RPMI7951 (cell line): ENCODE results near the gene SH3BP4. TPM values are rescaled to one million over a fixed set of nuclear protein-coding genes. Genes with fewer than 3 reads are reported as not detected.

Experiments used
- DNase-seq: peaks from one replicate; pipeline ENCODE4 v3.0.0-alpha.2; 2012; ENCODE audit warnings: low read depth
- total RNA-seq: library from RNA; depleted of rRNA; stranded (reverse); fragments of >200 nt; shearing (Covaris generic); gene quantifications from 2 replicates; pipeline ENCODE4 v1.2.3, GENCODE V29; 2014

Gene SH3BP4
- total RNA-seq, 1 experiment from 2014 or later: 86.6 TPM

DNA sequence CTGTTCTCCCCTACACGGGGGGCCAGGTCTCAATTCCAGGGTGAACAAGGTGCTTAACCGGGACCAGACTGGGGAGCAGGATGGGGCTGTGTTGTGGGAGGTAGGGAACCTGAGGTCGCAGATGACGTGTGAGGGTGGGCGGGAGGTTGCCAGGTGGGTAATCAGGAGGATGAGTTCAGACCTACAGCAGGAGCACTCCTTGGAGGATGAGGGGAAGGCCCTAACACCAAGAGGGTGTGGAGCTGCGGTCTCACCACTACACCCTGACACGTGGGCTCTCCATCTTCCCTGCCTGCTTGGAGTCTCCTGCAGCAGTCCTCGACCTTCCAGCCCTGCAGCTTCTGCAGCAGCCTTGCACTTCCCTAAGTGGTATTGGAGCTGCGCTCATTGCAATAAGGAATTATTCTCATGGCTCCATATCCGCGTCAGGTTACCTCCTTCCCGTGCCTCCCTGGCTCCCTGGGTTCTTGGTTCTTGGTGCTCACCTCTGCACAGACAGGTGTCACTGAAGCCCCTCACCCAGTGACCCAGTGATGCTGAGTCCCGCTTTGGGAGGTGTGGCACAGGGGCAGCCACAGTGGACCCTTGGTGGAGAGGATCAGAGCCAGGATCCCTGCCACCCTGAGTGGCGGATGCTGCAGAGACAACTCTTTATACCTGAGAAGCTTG, 15.5 kb downstream of the SH3BP4 start:
- DNase-seq: no peak

DNA sequence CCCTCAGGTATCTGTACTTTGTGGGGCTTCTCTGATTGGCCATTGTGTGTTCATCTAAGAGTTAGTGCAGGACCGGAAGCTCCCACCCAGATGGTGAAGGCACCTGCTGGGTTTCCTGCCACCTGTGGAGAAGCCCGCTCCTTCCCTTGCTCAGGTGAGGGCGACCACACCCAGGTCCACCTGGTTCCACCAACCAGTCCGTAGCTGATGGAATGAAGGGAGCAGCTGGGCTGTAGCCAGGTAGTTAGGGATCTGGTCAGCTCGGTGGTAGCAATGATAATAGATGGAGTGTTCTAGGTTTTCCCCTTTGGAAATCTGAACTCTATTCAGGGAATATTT, 16.0 kb downstream of the SH3BP4 start:
- no peak for DNase-seq

DNA sequence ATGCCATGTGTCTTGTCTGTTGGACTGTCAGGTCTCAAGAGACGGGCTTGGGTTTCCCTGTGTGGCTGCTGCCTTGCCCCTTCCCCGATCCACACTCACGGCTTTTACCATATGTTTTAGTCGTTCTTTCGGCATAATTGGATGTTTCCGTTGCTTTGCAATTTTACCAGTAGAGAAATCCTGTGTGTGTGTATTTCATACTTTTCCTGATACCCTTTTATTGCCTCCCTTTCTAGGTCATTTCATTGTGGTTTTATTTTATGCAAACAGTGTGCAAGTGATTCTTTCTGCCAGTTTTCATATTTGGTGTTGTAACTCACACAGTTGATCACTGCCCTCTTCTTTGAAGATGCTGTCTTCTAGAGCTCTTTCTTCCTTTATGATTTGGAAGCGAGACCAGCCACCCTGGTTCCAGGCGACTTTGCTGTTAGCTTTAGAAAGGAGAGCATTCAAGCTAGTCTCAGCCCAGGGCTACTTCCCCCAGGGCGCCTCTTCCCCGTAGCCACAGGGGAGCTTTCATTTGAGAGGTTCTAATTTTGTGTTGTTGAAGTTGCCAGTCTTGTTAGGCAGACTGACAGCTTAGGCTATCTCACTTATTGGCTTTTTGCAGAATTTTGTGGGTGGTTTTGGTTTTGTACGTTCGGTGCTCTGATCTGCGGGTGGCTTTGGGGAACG, 17.0 kb downstream of the SH3BP4 start:
- DNase-seq: no peak

DNA sequence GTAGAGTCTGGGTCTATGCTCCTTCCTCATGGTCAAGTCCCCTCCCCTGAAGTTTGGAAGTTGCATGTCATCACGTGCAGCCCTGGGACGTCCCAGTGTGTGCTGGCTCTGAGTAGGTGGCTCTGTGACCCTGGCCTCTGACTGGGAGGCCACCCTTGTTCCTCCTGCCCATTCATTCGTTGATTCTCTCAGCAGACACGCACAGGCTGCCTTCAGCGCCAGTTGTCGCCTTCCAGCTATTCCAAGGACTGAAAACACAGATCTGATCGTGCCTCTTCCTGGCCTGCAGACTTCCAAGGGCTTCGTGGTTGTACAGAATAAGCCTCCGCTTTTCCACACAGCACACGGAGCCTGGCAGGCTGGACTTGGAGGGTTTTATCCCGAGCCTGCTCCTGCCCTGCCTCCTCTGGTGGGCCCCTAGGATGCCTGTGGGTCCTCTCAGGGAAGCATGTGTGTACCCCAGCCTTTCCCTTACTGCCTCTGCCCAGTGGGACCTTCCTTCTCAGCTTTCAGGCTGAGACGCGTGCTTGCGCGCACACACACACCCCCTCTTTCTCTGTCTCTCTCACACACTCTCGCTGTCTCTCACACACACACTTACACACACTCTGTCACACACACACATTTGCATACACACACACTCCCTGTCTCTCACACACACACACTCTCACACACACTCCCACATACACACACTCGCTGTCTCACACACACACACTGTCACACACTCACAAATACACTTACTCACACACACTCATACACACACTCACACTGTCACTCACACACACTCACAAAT, 17.7 kb downstream of the SH3BP4 start:
- peak; percentile 47 for DNase-seq

DNA sequence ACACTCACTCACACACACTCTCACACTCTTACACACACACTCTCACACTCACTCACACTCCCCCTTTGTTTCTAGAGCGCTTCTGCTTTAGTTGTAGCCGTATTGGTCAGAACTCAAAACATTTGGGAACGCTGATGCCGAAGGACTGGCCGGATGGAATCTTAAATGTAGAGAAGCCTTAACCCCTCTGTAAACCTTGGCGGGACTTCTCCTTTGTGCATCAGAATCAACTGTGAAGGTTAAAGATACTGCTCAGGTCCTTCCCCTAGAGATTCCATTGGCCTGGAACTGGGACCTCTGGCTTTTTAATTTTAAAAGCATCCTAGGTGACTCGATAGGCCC, 18.3 kb downstream of the SH3BP4 start:
- no peak for DNase-seq

DNA sequence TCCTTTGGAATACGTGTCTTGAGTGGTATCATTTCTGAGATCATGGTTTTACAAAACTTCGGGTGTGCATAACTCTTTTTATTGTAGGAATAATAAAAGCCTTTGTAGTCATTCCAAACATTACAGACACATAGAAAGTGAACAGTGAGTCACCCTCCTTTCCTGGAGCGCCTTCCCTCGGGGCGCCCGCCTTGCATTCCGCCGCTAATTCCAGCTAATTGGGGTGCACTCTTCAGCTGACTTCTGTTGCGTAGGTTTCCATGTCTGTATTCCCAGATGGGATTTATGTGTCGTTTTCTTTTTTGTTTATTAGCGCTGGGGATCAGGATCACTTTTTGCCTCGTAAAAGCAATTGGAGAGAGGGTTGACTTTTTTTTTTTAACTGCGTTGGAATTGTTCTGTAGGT, 18.7 kb downstream of the SH3BP4 start:
- peak; percentile 93 for DNase-seq

DNA sequence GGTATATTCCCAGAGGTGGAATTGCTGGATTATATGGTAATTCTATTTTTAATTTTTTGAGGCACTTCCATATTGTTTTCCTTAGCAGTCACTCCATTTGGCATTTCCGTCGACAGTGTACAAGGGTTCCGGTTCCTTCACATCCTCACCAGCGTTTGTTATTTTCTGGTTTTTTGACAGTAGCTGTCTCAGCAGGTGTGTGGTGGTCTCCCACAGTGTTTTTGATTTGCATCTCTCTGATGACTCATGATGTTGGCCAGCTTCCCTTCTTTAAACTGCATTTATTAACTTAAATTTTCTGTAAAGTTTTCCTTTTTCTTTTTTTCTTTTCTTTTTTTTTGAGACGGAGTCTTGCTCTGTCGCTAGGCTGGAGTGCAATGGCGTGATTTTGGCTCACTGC, 19.7 kb downstream of the SH3BP4 start:
- DNase-seq: peak; percentile 40

DNA sequence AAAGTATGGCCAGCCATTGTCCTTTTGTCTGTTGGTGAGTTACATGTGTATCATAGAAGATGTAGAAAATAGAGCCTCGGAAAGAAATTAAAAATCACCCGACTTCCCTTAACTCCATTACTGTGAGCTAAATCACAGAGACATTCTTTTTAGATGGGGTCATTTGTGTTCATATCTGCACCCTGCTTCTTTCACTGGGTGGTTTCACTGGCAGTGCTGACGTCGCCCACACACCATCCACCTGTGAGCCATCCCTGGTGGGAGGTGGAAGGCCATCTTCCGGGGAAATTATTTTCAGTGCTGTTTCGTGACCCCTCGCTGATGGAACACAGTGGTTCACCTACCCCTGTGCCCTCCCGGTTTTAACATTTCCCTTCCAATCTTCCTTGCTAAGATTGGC, 21.2 kb downstream of the SH3BP4 start:
- DNase-seq: no peak

DNA sequence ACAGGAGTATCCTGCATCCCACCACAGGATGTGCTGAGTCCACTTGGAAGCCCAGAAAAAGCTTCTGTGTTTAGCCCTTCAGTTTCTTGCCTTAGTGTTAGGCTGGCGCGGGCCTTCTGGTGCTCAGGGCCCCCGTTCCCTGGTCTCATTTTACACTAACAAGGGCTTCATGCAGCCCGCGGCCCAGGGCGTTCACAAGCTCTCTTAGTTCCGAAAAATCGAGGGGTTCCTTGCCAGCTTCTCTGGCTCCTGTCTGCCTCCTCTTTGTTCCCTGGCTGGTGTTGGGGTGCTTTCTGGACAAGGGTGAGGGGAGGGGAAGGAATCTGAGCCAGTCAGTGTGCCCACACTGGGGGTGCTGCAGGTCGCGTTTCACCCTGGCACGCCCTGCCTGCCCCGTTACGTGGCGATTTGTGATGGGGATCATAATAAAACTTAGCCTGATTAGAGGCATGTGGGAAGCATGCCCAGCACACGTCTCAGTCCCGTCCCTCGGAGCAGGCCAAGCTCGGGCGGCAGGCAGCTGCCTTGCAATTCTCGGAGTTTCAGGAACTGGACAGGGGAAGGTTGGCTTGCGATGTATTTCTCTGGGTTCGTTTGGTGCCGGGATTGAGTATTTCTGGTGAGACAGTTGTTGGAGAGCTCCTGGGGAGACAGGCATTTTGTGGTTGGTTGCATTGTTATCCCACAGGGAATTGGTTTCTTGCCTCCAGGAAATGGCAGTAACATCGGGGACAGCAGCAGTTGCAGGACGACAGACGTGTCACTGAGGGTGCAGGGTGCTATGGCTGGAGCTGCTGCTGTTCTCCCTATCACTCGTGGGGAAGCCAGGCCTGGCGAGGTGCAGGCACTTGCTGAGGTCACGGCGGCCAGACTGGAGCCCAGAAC, 22.9 kb downstream of the SH3BP4 start:
- DNase-seq: peak; percentile 64

DNA sequence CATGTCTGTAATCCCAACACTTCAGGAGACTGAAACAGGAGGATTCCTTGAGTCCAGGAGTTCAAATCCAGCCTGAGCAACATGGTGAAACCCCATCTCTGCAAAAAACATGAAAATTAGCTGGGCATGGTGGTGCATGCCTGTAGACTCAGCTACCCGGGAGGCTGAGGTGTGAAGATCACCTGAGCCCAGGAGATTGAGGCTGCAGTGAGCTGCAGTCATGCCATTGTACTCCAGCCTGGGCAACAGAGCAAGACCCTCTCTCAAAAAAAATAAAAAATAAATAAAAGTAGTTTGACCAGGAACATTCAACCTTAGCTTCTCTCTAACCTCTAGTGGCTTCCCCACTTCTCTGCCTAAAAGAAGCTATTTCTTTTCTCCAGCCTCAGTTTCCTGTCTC, 23.8 kb downstream of the SH3BP4 start:
- no peak for DNase-seq

DNA sequence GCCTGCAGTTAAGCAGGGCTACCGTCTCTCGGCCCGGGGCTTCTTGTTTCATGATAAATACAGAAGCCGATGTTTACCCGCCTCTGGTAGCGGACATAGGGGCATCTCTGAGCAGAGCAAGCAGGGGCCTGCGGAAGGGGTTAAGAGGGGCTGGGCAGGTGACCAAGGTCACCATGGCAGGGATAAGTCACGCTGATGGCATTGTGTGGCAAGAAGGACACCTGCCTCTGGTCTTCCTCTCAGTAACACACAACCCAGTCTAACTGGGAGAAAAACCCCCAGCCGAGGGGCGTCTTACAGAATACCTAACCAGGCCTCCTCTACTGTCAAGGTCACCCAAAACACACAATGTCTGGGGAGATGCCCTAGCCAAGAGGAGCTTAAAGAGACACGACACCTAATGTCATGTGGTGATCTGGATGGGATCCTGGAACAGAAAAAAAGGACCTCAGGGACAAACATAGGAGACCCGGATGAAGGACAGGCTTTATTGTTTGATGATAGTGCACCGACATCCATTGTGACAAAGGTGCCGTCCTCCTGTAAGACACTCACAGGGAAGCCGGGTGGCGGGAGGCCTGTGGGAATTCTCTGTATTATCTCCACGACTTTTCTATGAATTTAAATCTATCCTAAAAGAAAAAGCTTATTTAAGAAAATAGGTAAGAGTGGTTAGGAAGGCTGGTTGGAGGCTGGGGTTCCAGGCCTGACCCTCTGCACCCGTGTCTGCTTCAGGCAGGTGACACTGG, 24.8 kb downstream of the SH3BP4 start:
- DNase-seq: no peak

DNA sequence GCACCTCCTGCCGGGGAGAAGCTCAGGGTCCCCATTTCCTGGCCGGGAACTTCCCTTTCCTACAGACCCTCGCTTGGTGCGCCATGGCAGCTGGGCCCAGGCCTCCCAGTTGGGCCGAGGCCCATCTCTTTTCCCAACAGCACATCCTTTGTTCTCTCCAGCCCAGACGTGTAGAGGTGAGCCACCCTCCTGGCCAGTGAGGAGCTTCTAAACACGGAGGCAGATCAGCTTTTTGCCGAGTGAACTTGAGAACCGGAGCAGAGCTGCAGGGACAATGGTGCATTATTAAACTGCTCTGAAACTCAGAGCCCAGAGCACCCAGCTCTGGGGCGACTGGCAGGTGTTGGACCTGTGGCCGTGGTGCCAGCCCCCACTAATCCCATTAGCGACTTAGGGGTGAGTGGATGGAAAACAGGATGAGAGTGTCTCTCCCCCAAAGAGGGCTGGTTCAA, 25.4 kb downstream of the SH3BP4 start:
- no peak for DNase-seq

DNA sequence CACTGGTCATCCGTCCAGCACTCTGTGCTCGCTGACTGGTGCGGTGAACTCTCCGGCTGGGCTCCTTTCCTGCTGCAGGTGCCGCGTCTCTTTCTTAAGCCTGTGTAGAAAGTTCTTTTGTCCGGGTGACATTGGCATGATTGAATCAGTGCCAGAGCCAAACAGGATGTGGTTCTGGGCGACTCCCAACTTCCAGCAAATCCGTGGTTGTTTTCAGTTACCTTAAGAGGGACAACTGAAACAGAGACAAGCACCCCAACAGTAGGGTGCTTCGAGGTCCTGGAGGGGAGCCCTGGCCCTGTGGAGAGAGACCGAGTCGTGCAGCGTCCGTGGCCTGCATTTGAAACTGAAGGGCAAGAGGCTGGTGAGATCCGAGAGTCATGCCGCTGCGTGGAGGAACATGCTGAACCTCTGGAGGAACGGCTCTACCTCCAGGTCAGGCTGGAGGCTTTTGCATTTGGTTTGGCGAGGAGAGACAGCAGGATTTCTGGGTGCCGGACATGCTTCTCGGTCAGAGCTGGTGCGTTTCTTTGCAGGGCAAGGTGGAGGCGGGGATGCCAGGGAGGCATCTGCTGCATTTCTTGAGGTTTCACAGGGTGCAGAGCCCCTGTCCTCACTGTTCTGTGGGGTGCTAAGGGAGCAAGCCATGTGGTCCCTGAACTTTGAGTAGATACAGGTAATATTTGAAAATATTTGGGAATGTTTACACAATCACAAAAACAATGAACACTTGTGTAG, 26.8 kb downstream of the SH3BP4 start:
- DNase-seq: peak; percentile 85

DNA sequence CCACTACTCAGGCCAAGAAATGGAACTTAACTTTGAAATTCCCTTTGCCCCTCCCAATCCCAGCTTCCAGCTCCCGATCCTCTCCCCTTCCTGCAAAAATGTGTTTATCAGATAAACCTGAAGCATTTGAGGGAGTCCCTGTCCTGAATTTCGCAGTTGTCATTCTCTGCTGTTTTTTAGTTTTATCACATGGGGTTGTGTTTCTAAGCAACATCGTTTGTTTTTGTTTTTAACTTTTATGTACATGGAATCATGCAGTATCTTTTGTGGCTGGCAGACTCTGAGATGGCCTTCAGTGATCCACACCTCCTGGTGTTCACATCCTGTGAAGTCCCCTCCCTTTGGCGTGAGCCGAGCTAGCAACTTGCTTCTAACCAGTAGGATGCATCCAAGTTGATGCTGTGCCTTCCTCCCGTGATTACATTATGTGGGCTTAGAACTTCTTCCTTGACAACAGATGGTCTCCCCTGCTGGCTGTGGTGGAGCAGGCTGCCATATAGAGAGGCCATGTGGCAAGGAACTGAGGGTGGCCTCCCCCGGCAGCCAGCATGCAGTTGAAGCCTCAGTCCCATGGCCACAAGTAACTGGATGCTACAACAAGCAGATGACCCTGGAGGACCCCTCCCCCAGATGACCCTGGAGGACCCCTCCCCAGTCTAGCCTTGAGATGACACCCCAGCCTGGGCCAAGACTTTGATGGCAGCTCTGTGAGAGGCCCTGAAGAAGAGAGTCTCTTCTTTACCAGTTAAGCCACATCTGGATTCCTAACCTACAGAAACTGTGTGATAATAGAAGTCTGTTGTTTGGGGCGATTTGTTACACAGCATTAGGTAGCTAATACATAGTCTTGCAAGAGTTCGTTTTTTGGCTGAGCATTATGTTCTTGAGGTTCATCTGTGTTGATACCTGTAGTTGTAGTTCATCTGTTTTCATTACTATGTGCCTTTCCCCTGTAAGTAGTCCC, 27.7 kb downstream of the SH3BP4 start:
- DNase-seq: peak; percentile 59

DNA sequence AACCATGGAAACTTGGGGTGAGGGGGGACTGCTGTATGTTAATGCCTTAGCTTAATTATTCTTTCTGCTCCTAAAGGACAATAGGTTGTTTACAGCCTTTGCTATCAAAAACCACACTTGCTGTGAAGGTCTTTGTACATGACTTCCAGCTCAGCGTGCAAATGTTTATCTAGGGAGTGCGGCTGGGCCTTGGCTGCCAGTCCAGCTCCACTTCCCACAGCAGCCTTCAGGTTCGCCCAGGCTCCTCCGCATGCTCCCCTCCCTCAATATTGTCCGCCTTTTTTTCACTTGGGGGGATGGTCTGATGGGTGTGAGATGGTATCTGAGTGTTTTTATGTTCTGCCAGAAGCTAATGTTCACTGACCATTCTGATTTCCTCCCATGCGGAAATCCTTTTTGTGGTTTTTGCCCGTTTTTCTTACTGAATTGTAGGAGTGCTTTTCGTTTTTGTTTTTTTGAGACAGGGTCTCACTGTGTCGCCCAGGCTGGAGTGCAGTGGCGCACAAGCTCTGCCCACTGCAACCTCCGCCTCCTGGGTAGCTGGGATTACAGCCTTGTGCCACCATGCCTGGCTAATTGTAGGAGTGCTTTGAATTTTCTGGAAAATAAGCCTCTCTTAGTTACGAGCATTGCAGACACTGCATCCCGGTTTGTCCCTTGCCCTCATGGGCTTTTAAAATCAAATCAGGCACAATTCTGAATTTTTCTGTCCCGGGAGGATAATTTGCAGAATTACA, 28.8 kb downstream of the SH3BP4 start:
- DNase-seq: peak; percentile 87

DNA sequence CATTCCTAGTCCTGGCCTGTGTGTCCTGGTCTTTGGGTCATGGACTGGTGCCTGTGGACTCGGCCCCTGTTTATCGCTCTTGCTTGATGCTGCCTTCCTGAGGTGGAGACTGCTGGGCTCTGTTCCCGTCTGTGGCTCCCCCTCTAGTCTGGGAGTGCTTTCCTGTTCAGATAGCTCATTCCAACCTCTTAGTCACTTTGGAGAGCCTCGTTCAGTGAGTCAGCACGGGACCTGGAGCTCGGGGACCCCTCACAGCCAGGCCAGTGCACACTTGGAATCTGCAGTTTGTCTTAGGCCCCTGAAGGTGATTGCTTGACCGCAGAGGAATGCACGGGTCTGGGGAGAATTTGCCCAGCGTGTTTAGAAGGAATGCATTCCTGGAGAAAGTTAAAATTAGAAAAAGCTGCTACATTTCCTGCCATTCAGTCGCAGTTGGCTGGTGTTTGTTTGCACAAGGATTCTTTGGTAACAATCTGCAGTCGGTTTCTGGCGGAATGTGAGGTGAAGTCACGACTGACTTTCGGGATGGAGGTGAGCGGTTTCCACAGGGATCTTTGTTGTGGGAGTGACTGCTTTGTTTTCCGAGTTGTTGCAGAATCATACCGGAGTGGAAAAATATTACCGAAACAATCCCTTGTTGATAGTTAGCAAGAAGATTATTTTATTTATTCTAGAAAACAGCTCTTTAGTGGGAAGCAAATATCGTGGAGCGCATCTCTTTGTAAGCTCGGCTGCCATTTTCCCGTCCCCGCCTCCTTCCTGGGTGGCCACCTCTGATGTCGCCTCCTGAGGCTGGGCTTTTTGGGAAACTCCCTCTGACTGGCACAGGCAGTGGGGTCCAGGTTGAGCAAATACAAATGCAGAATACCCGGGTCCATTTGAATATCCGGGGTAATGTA, 29.6 kb downstream of the SH3BP4 start:
- peak; percentile 100 for DNase-seq

DNA sequence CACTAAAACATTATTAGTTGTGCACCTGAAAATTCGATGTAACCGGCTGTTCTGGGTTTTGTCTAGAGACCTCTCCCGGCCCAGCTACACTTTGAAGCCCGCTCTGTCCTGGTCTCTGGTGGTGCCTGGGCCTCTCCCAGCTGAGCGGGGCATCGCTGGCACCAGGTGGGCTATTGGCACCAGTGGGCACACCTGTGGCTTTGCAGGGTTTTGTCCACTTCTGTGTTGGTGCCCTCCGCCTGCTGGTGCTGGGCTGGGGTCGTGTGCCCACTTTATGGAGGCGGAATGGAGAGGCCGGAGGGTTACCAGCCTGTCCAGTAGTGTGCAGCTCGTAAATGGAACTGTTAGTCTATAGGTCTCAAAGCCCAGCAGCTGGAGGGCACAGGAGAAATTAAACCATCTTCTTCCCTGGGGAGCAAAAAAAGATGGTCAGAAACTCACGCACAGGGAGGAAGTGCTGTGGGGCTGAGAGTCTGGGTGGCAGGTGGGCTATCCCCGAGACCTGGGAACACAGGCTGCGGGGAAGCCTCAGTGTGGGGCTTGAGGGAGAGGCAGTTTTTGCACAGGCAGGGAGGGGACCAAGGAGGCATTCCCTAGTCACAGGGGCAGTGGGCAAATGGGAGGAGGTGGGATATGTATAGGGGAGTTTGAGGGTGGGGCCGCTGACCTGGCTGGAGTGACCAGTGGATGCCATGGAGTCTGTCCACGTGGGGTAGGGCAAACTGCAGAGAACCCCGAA, 30.4 kb downstream of the SH3BP4 start:
- no peak for DNase-seq
